ENCODE measurements around the gene SPTBN1. TPM values are rescaled to one million over a fixed set of nuclear protein-coding genes. Genes with fewer than 3 reads are reported as not detected.

Gene SPTBN1
- total RNA-seq, 1 experiment from 2014 or later = 204 TPM

- ChIA-PET CTCF (interaction anchor here (0.5 to 4.8 kb wide), 61 partner anchors 9 to 854 kb away, joined by 3 to 171 read pairs (median 4); partner anchors contain the start of genes CFAP36 and EML6), POLR2A (interaction anchor here (0.5 to 1.1 kb wide), 5 partner anchors 41 to 680 kb away, joined by 3 to 5 read pairs (median 4); no protein-coding TSS in a partner anchor)
- Mint-ChIP-seq H3K4me3 (no peak overlapping the region), H3K27me3 (ENCODE audit: low read depth) (no peaks in the 10 kb centered on the region), H3K9me3 (no peaks in the 10 kb centered on the region), H3K4me1 (peaks cover 9% of the 10 kb centered on the region), H3K36me3 (peaks cover 88% of the 10 kb centered on the region), H3K27ac (peak overlapping the region; percentile 76)
- DNase-seq (ENCODE audit: low spot score) (peak; percentile 65), ATAC-seq (peak; percentile 94)
- TF ChIP-seq OVOL2 (CRISPR knock-in tag; IDR thresholded peaks at IDR 0.05; ENCODE audit: borderline replicate concordance) (no peak), CTCF (IDR thresholded peaks at IDR 0.05) (peak; percentile 74), ZNF396 (CRISPR knock-in tag; IDR thresholded peaks at IDR 0.05; ENCODE audit: borderline replicate concordance) (no peak)
These were observed 209.3 kb downstream of the SPTBN1 start for GRCh38 chr2:54665436-54665856.

- H3K36me3 Mint-ChIP-seq = peaks cover 87% of the 10 kb centered on the region
- no peaks in the 10 kb centered on the region for H3K9me3 Mint-ChIP-seq
- ChIA-PET POLR2A (no interaction called here), CTCF (interaction anchor here (0.6 to 4.8 kb wide), 14 partner anchors 12 to 559 kb away, joined by 3 to 171 read pairs (median 8); no protein-coding TSS in a partner anchor)
- ATAC-seq (no peak), DNase-seq (ENCODE audit: low spot score) (no peak)
- H3K27me3 Mint-ChIP-seq (ENCODE audit: low read depth) = no peaks in the 10 kb centered on the region
- H3K4me3 Mint-ChIP-seq = no peak overlapping the region
- H3K4me1 Mint-ChIP-seq = peaks cover 9% of the 10 kb centered on the region
- H3K27ac Mint-ChIP-seq = no peak overlapping the region
- TF ChIP-seq NR2C2 (CRISPR knock-in tag; IDR thresholded peaks at IDR 0.05) (no peak), MYBL2 (CRISPR knock-in tag; IDR thresholded peaks at IDR 0.05) (no peak), E2F1 (CRISPR knock-in tag; IDR thresholded peaks at IDR 0.05) (no peak), ZBTB21 (CRISPR knock-in tag; IDR thresholded peaks at IDR 0.05; ENCODE audit: borderline replicate concordance) (no peak), ZBTB43 (CRISPR knock-in tag; IDR thresholded peaks at IDR 0.05) (no peak), USF1 (CRISPR knock-in tag; IDR thresholded peaks at IDR 0.05) (no peak), KAT7 (CRISPR knock-in tag; IDR thresholded peaks at IDR 0.05; ENCODE audit: borderline replicate concordance) (no peak), TP53 (CRISPR knock-in tag; IDR thresholded peaks at IDR 0.05) (no peak), ZMAT4 (CRISPR knock-in tag; IDR thresholded peaks at IDR 0.05) (no peak), STAT6 (CRISPR knock-in tag; conservative IDR thresholded peaks at IDR 0.05; ENCODE audit: low read depth) (no peak), ZNF423 (CRISPR knock-in tag; IDR thresholded peaks at IDR 0.05) (no peak), FOXJ3 (CRISPR knock-in tag; IDR thresholded peaks at IDR 0.05; ENCODE audit: borderline replicate concordance) (no peak), FOXK1 (CRISPR knock-in tag; IDR thresholded peaks at IDR 0.05) (no peak), ZNF532 (CRISPR knock-in tag; IDR thresholded peaks at IDR 0.05; ENCODE audit: borderline replicate concordance) (no peak), NFE2L1 (CRISPR knock-in tag; IDR thresholded peaks at IDR 0.05) (no peak), E2F4 (CRISPR knock-in tag; IDR thresholded peaks at IDR 0.05; ENCODE audit: borderline replicate concordance, low read depth) (no peak)
These were observed 210.1 kb downstream of the SPTBN1 start for GRCh38 chr2:54666131-54666633.

Measured in WTC11 (cell line).